Testis (tissue), 3 donors: ENCODE measurements around the gene PTGDR2. TPM values are rescaled to one million over a fixed set of nuclear protein-coding genes. Genes with fewer than 3 reads are reported as not detected.

Experiments
- DNase-seq: peaks from one replicate; pipeline ENCODE4 v3.0.0-alpha.2; 2019
- H3K27ac ChIP-seq, 2 donors: fragments of 200-600 bp; sonication (generic); one replicate each; pipeline ENCODE4 v1.5.1; 2019
- H3K27me3 ChIP-seq: fragments of 200-600 bp; sonication (generic); one replicate; pipeline ENCODE4 v1.5.1; 2019
- H3K36me3 ChIP-seq: fragments of 200-600 bp; sonication (generic); one replicate; pipeline ENCODE4 v1.5.1; 2017; ENCODE audit warnings: low read depth; ENCODE audit errors: missing control alignments
- H3K4me1 ChIP-seq: fragments of 200-600 bp; sonication (generic); one replicate; pipeline ENCODE4 v1.5.1; 2019
- H3K4me3 ChIP-seq, 2 donors: fragments of 200-600 bp; sonication (generic); one replicate each; pipeline ENCODE4 v1.5.1; 2017 to 2019
- H3K9me3 ChIP-seq: fragments of 200-600 bp; sonication (generic); one replicate; pipeline ENCODE4 v1.5.1; 2017
- CTCF ChIP-seq, 3 experiments: fragments of 450-650 bp in 2 of 3; fragments of 200-600 bp in 1 of 3; sonication (generic) in 1 of 3; IDR thresholded peaks; one replicate each; pipeline ENCODE4 v1.5.1; 2016 to 2019; ENCODE audit warnings: antibody characterized with exemption in 3 of 3, mild to moderate bottlenecking in 2 of 3, moderate library complexity in 1 of 3
- POLR2A ChIP-seq: fragments of 450-650 bp; IDR thresholded peaks from one replicate; pipeline ENCODE4 v1.6.1; 2017; ENCODE audit warnings: antibody characterized with exemption, mild to moderate bottlenecking, moderate library complexity
- WGBS, 2 donors: methylation state at CpG; one replicate each; pipeline ENCODE4 v1.1.5; 2018; 5-methylcytosine and 5-hydroxymethylcytosine counted together
- intact Hi-C: fragments of 100-400 bp; cut with DNase I; formaldehyde crosslinking; loops from one replicate; pipeline ENCODE4 v1.15.1; 2023; ENCODE audit warnings: low total_unique reads
- polyA plus RNA-seq: library from polyadenylated mRNA; stranded (reverse); fragments of 350-450 nt; fragmentation: Illumina TruSeq; extraction: RNeasy Lipid Tissue Mini Kit (QIAGEN cat#74804); gene quantifications from one replicate; pipeline ENCODE4 v1.2.3, GENCODE V29; 2014; ENCODE audit warnings: low read depth, low replicate concordance; ENCODE audit not compliant: insufficient read depth
- total RNA-seq, 2 donors: library from RNA; depleted of rRNA; stranded (reverse); fragments of >200 nt; gene quantifications; one replicate each; pipeline ENCODE4 v1.2.3, GENCODE V29; 2016

Gene PTGDR2
- total and polyA plus RNA-seq, 3 donors from 2014 or later = 0.28 to 1.5 (median 0.81) TPM

- no peak for DNase-seq
- H3K36me3 ChIP-seq = no peaks in the 10 kb centered on the region
- TF ChIP-seq POLR2A (no peak), CTCF (IDR thresholded peaks at IDR 0.05) (no peak)
- no peaks in the 10 kb centered on the region for H3K9me3 ChIP-seq
- no peak within 1 kb of the TSS for H3K4me3 ChIP-seq
- 74 to 75% methylated on average over 3 to 13 of the region's 13 CpGs for WGBS, 2 donors
- no peak within 1 kb of the TSS for H3K27ac ChIP-seq
- no peaks in the 10 kb centered on the region for H3K27me3 ChIP-seq
- intact Hi-C loops = no loop called here
- H3K4me1 ChIP-seq = peaks cover 26% of the 10 kb centered on the region
Measured at GRCh38 chr11:60866911-60867870, 11.4 kb upstream of the PTGDR2 start, which contains the start of gene ZP1. TSS of gene ZP1 (plus strand) at chr11:60867542. CDS start at chr11:60867562, 20 bp downstream.

GRCh38 chr11:60864856-60865513 is 9.2 kb upstream of the PTGDR2 start:
- no peak overlapping the region for H3K27ac ChIP-seq
- H3K36me3 ChIP-seq = no peaks in the 10 kb centered on the region
- no peaks in the 10 kb centered on the region for H3K9me3 ChIP-seq
- peak; percentile 14 for DNase-seq
- WGBS, 2 donors = 68 to 77% methylated on average over 7 of the region's 7 CpGs
- intact Hi-C loops = no loop called here
- H3K27me3 ChIP-seq = no peaks in the 10 kb centered on the region
- TF ChIP-seq CTCF (IDR thresholded peaks at IDR 0.05) (no peak), POLR2A (no peak)
- no peak overlapping the region for H3K4me3 ChIP-seq
- H3K4me1 ChIP-seq = peaks cover 13% of the 10 kb centered on the region

GRCh38 chr11:60863550-60864521 is 8.1 kb upstream of the PTGDR2 start:
- H3K36me3 ChIP-seq = no peaks in the 10 kb centered on the region
- no peaks in the 10 kb centered on the region for H3K9me3 ChIP-seq
- TF ChIP-seq CTCF (IDR thresholded peaks at IDR 0.05) (no peak), POLR2A (no peak)
- DNase-seq = peak; percentile 15
- no peak overlapping the region for H3K4me3 ChIP-seq
- H3K27me3 ChIP-seq = no peaks in the 10 kb centered on the region
- H3K4me1 ChIP-seq = peaks cover 11% of the 10 kb centered on the region
- 53 to 65% methylated on average over 12 to 16 of the region's 16 CpGs for WGBS, 2 donors
- H3K27ac ChIP-seq = no peak overlapping the region
- intact Hi-C loops = no loop called here

- intact Hi-C loops = no loop called here
- DNase-seq = no peak
- no peaks in the 10 kb centered on the region for H3K36me3 ChIP-seq
- no peaks in the 10 kb centered on the region for H3K9me3 ChIP-seq
- peaks cover 11% of the 10 kb centered on the region for H3K4me1 ChIP-seq
- no peaks in the 10 kb centered on the region for H3K27me3 ChIP-seq
- no peak overlapping the region for H3K27ac ChIP-seq
- no peak for TF ChIP-seq CTCF (IDR thresholded peaks at IDR 0.05)
- TF ChIP-seq POLR2A = no peak
- no peak overlapping the region for H3K4me3 ChIP-seq
- WGBS, 2 donors = 95 to 98% methylated on average over 9 of the region's 9 CpGs
Measured at GRCh38 chr11:60862171-60862570, 6.4 kb upstream of the PTGDR2 start.
